Stimulated activated CD8-positive, alpha-beta memory T cell treated with anti-CD3 and anti-CD28 coated beads, Interleukin-2, amount 100 ng/mL, for 48 hours (primary cell): ENCODE results near the gene DPH5.

Source experiments
- DNase-seq, 2 donors: peaks; one replicate each; pipeline ENCODE4 v3.0.0-alpha.2; 2020; ENCODE audit warnings: low read depth in 2 of 2

DPH5 gene

DNA sequence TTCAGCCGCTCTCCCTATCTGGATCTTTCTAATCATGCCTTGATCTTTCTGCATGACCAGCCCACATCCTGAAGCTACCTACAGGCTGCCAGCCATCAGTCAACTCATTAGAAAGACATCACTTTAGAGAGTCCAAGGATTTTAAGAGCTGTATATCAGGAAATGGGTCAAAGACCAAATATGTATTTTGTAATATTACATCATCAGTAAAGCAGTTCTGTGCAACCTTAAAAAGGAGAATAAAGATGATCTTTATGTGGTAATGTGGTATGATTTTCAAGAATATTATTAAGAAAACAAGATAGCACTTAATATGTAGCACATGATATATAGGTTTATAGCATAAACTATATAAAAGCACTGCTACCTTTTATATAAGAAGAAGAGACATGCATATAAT is 82.1 kb downstream of the DPH5 start:
- DNase-seq: no peak

DNA sequence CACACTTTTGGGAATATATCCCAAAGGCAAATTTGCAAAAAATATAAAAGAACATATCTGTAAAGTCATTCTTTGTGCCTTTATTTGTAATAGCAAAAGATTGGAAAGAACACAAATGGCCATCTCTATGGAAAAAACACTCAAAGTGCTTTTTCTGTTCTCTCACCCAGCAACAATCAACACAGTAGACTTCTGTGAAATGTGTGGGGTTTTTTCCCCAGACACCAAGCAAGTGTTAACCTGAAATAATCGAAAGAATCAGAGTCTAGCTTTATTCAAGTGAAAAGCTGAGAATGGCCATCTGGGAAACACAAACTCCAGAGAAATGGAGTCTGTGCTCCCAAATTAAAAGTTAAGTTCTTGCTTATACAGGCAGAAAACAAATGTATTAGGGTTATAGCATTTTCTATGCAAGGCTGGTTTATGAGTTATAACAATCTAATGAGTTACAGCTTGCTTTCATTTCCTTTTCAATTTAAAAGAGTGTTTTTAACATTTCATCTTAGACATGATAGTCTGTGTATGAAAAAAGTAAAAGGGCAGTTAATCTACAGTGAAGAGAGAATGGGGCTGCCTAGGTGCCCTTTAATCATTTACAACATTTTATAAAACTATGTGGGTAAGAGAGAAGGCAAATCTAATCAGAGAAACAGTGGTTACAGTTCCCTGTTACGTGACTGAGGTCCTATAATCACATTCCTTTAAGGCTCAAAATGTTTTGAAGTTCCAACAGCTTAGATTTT is 83.1 kb downstream of the DPH5 start:
- no peak for DNase-seq

DNA sequence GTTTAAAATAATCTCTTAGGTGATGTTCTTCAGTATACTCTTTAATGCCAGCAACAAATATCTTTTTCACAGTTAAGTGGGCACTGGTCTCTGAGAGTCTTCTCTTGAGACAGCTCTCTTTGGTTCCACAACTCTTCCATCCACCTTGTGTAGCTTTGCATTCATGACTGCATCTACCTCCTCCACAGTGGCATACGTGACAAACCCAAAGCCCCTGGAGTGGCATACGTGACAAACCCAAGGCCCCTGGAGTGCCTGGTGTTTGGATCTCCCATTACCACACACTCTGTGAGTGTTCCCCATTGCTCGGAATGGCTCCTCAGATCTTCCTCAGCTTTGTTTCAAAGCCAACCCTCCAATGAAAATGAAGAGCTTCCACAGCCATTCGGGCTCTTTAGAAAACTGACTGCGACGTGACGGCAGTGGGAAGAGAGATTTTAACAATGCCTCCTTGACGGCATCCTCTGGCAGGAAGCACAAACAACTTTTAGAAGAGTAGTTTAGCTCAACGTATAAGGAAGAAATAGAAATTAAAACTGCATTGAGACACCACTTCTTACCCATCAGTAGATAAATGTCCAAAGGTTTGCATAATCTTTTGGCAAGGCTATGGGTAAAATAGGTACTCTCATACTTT is 83.9 kb downstream of the DPH5 start:
- DNase-seq: no peak

DNA sequence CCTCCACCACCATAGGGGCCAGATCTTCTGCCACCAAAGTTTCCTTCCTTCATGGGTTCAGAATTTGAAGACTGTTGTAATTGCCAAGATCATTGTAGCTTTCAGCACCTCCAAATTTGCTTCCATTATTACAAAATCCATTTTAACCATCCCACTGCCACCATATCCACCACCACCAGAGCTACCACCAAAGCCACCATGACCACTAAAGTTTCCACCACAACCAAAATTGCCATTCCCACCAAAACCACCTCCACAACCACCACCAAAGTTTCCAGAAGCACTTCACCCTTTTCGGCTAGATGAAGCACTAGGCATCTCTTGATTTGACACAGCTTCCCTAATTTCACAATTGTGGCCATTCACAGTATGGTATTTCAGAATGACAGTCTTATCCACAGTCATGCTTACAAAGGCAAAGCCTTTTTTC is 84.5 kb downstream of the DPH5 start:
- DNase-seq: peak in 1 of 2 donors; percentile 39
